GM23338 (cell line): ENCODE measurements around the gene SARDH. TPM values are rescaled to one million over a fixed set of nuclear protein-coding genes. Genes with fewer than 3 reads are reported as not detected.

Source experiments
- ATAC-seq: fragments of 200-7000 bp; cut with Tn5 transposase; 3 replicates; pipeline ENCODE4 v1.9.1; 2020
- DNase-seq: peaks from one replicate; pipeline ENCODE4 v3.0.0-alpha.2; 2015; ENCODE audit warnings: low spot score
- H2AFZ ChIP-seq: fragments of 200-600 bp; sonication (generic); 2 replicates; pipeline ENCODE4 v1.8.0; 2016; ENCODE audit warnings: antibody characterized with exemption, mild to moderate bottlenecking, moderate library complexity
- H3F3A ChIP-seq: fragments of 200-600 bp; sonication (generic); replicated peaks from 2 replicates; pipeline ENCODE4 v1.8.0; 2017; ENCODE audit warnings: antibody characterized with exemption, mixed run types, low read depth
- H3K27ac ChIP-seq: fragments of 200-600 bp; sonication (generic); 2 replicates; pipeline ENCODE4 v1.6.1; 2016; ENCODE audit warnings: low read depth
- H3K27me3 ChIP-seq: fragments of 200-600 bp; sonication (generic); 2 replicates; pipeline ENCODE4 v1.8.0; 2016; ENCODE audit warnings: mild to moderate bottlenecking, mixed run types, moderate library complexity; ENCODE audit not compliant: insufficient read depth
- H3K36me3 ChIP-seq: fragments of 200-600 bp; sonication (generic); 2 replicates; pipeline ENCODE4 v1.8.0; 2016; ENCODE audit warnings: mild to moderate bottlenecking; ENCODE audit not compliant: insufficient read depth
- H3K4me1 ChIP-seq: fragments of 200-600 bp; sonication (generic); 2 replicates; pipeline ENCODE4 v1.8.0; 2016; ENCODE audit warnings: mild to moderate bottlenecking, moderate library complexity; ENCODE audit not compliant: insufficient read depth
- H3K4me2 ChIP-seq: fragments of 200-600 bp; sonication (generic); 2 replicates; pipeline ENCODE4 v1.7.1; 2017; ENCODE audit warnings: mixed run types
- H3K4me3 ChIP-seq: fragments of 200-600 bp; sonication (generic); 2 replicates; pipeline ENCODE4 v1.6.1; 2016; ENCODE audit warnings: mixed run types
- H3K79me2 ChIP-seq: fragments of 200-600 bp; sonication (generic); replicated peaks from 2 replicates; pipeline ENCODE4 v1.8.0; 2017; ENCODE audit warnings: mild to moderate bottlenecking; ENCODE audit not compliant: insufficient read depth
- H3K9me2 ChIP-seq: fragments of 200-600 bp; sonication (generic); 2 replicates; pipeline ENCODE4 v1.8.0; 2017; ENCODE audit not compliant: insufficient read depth
- H4K20me1 ChIP-seq: fragments of 200-600 bp; sonication (generic); replicated peaks from 2 replicates; pipeline ENCODE4 v1.8.0; 2017; ENCODE audit warnings: mild to moderate bottlenecking; ENCODE audit not compliant: insufficient read depth
- H3K27ac Mint-ChIP-seq: 2 replicates; pipeline ENCODE4 v1.8.0; 2020; ENCODE audit warnings: inconsistent platforms, mild to moderate bottlenecking, moderate library complexity, mixed read lengths
- H3K27me3 Mint-ChIP-seq: 3 replicates; pipeline ENCODE4 v1.8.0; 2022; ENCODE audit warnings: low read depth, mild to moderate bottlenecking, moderate library complexity, mixed read lengths, inconsistent platforms; ENCODE audit not compliant: insufficient read depth, poor library complexity
- H3K36me3 Mint-ChIP-seq: 3 replicates; pipeline ENCODE4 v1.8.0; 2021; ENCODE audit warnings: low read depth, mild to moderate bottlenecking, inconsistent platforms, moderate library complexity, mixed read lengths
- H3K4me1 Mint-ChIP-seq: 3 replicates; pipeline ENCODE4 v1.8.0; 2020; ENCODE audit warnings: mild to moderate bottlenecking, inconsistent platforms, mixed read lengths
- H3K4me3 Mint-ChIP-seq: 3 replicates; pipeline ENCODE4 v1.8.0; 2021; ENCODE audit warnings: moderate library complexity, mild to moderate bottlenecking, inconsistent platforms, mixed read lengths
- H3K9me3 Mint-ChIP-seq: 3 replicates; pipeline ENCODE4 v1.8.0; 2020; ENCODE audit warnings: moderate library complexity, mild to moderate bottlenecking, inconsistent platforms, mixed read lengths
- CREB1 ChIP-seq: fragments of 250-450 bp; sonication (Bioruptor Pico); IDR thresholded peaks from 2 replicates; pipeline ENCODE4 v1.5.0; 2020; ENCODE audit warnings: low read depth, mild to moderate bottlenecking, moderate library complexity
- EZH2 ChIP-seq: fragments of 200-600 bp; sonication (generic); IDR thresholded peaks from one replicate; pipeline ENCODE4 v1.8.0; 2017; ENCODE audit warnings: antibody characterized with exemption, mild to moderate bottlenecking, low read depth; ENCODE audit not compliant: unreplicated experiment
- EZH2phosphoT487 ChIP-seq: fragments of 200-600 bp; sonication (generic); IDR thresholded peaks from one replicate; pipeline ENCODE4 v1.8.1; 2018; ENCODE audit warnings: antibody characterized with exemption; ENCODE audit not compliant: unreplicated experiment
- JUNB ChIP-seq: IDR thresholded peaks from one replicate; pipeline ENCODE4 v1.6.1; 2016; ENCODE audit warnings: antibody characterized with exemption; ENCODE audit not compliant: unreplicated experiment
- POLR2AphosphoS5 ChIP-seq: IDR thresholded peaks from 2 replicates; pipeline ENCODE4 v1.6.1; 2016; ENCODE audit warnings: antibody characterized with exemption, low read depth
- STAT1 ChIP-seq: IDR thresholded peaks from one replicate; pipeline ENCODE4 v1.6.1; 2016; ENCODE audit warnings: antibody characterized with exemption; ENCODE audit not compliant: unreplicated experiment
- ZNF114 ChIP-seq: fragments of 250-450 bp; sonication (Bioruptor Pico); IDR thresholded peaks from 2 replicates; pipeline ENCODE4 v1.5.0; 2020; ENCODE audit warnings: mild to moderate bottlenecking, moderate library complexity
- polyA plus RNA-seq: library from polyadenylated mRNA; unstranded; fragments of >200 nt; fragmentation: Nextera tagmentation; extraction: Ambion mirVana; gene quantifications from 2 replicates; pipeline ENCODE4 v1.2.1, GENCODE V29; 2016
- total RNA-seq: library from RNA; depleted of rRNA; stranded (reverse); fragments of >200 nt; shearing (Covaris generic); gene quantifications from 2 replicates; pipeline ENCODE4 v1.2.3, GENCODE V29; 2014
- TF ChIP-seq, protein P1 (sequence below): fragments of 250-450 bp; sonication (Bioruptor Pico); IDR thresholded peaks from 2 replicates; pipeline ENCODE4 v1.5.0; 2020; ENCODE audit warnings: mild to moderate bottlenecking, moderate library complexity
- TF ChIP-seq, protein P2 (sequence below): IDR thresholded peaks from 2 replicates; pipeline ENCODE4 v1.6.1; 2016; ENCODE audit warnings: antibody characterized with exemption

Gene SARDH
- total and polyA plus RNA-seq, 2 experiments from 2014 or later: 2.8 to 10.4 TPM

DNA sequence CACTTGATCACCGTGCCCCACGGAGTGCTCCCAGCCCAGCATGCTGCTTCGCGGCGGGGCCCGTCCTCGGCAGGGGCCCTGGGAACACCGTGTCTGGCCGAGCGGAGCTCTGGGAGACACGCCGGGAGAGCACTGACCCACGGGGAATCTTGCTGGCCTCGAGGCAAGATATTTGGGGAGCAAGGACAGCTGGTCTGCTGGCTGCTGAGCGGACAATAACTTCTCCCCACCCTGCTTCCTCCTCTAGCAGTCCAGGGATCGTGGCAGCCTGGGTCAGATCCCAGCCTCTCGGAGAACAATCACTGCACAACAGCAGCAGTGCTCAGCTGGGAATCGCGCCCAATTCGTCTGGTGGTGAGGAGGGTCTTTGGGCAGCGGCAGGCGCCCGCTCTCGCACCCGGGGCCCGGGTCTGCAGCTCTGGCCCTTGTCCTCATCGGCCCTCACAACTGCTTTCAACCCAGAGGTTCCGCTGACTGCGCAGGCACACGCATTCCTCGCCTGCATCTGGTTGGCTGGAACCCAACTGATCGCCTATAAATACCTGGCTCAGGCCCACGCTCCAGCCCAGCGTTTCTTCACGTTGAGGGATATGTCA is 58.6 kb downstream of the SARDH start (continued):
- TF ChIP-seq, protein P1, sequence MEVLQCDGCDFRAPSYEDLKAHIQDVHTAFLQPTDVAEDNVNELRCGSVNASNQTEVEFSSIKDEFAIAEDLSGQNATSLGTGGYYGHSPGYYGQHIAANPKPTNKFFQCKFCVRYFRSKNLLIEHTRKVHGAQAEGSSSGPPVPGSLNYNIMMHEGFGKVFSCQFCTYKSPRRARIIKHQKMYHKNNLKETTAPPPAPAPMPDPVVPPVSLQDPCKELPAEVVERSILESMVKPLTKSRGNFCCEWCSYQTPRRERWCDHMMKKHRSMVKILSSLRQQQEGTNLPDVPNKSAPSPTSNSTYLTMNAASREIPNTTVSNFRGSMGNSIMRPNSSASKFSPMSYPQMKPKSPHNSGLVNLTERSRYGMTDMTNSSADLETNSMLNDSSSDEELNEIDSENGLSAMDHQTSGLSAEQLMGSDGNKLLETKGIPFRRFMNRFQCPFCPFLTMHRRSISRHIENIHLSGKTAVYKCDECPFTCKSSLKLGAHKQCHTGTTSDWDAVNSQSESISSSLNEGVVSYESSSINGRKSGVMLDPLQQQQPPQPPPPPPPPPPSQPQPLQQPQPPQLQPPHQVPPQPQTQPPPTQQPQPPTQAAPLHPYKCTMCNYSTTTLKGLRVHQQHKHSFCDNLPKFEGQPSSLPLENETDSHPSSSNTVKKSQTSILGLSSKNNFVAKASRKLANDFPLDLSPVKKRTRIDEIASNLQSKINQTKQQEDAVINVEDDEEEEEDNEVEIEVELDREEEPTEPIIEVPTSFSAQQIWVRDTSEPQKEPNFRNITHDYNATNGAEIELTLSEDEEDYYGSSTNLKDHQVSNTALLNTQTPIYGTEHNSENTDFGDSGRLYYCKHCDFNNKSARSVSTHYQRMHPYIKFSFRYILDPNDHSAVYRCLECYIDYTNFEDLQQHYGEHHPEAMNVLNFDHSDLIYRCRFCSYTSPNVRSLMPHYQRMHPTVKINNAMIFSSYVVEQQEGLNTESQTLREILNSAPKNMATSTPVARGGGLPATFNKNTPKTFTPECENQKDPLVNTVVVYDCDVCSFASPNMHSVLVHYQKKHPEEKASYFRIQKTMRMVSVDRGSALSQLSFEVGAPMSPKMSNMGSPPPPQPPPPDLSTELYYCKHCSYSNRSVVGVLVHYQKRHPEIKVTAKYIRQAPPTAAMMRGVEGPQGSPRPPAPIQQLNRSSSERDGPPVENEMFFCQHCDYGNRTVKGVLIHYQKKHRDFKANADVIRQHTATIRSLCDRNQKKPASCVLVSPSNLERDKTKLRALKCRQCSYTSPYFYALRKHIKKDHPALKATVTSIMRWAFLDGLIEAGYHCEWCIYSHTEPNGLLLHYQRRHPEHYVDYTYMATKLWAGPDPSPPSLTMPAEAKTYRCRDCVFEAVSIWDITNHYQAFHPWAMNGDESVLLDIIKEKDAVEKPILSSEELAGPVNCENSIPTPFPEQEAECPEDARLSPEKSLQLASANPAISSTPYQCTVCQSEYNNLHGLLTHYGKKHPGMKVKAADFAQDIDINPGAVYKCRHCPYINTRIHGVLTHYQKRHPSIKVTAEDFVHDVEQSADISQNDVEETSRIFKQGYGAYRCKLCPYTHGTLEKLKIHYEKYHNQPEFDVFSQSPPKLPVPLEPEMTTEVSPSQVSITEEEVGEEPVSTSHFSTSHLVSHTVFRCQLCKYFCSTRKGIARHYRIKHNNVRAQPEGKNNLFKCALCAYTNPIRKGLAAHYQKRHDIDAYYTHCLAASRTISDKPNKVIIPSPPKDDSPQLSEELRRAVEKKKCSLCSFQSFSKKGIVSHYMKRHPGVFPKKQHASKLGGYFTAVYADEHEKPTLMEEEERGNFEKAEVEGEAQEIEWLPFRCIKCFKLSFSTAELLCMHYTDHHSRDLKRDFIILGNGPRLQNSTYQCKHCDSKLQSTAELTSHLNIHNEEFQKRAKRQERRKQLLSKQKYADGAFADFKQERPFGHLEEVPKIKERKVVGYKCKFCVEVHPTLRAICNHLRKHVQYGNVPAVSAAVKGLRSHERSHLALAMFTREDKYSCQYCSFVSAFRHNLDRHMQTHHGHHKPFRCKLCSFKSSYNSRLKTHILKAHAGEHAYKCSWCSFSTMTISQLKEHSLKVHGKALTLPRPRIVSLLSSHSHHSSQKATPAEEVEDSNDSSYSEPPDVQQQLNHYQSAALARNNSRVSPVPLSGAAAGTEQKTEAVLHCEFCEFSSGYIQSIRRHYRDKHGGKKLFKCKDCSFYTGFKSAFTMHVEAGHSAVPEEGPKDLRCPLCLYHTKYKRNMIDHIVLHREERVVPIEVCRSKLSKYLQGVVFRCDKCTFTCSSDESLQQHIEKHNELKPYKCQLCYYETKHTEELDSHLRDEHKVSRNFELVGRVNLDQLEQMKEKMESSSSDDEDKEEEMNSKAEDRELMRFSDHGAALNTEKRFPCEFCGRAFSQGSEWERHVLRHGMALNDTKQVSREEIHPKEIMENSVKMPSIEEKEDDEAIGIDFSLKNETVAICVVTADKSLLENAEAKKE: no peak
- TF ChIP-seq EZH2phosphoT487 (no peak), POLR2AphosphoS5 (no peak), ZNF114 (no peak), CREB1 (no peak), JUNB (no peak)

DNA sequence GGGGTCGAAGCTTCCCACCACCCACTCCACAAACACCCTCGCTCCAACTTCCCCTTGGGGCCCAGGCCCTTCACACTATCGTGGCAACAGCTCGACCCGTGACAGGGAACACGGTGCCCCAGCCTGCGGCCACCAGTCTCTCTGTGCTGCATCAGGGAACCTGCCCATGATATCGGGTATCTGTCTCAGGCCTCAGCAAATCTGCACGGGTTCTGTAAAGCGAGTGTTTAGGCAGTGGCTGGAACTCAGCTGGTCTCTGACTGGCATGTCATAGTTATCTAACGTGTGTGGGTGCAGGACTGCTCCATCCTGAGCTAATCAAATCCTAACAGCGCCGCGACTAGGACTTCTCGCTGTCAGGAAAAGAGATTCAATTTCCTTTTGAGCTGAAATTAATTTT is 59.1 kb downstream of the SARDH start:
- no peak overlapping the region for H3K27ac Mint-ChIP-seq
- ATAC-seq (no peak), DNase-seq (no peak)
- H3K27me3 ChIP-seq: no peaks in the 10 kb centered on the region
- no peak overlapping the region for H3K27ac ChIP-seq
- peaks cover 8% of the 10 kb centered on the region for H3K27me3 Mint-ChIP-seq
- H3K4me2 ChIP-seq: no peak overlapping the region
- peaks cover 9% of the 10 kb centered on the region for H3K4me1 Mint-ChIP-seq
- H3K79me2 ChIP-seq: no peaks in the 10 kb centered on the region
- H3K9me2 ChIP-seq: no peaks in the 10 kb centered on the region; the same call in 1 of the 2 replicates
- no peak overlapping the region for H3K4me3 Mint-ChIP-seq
- no peaks in the 10 kb centered on the region for H3K36me3 ChIP-seq
- no peaks in the 10 kb centered on the region for H3K9me3 Mint-ChIP-seq
- H3K4me3 ChIP-seq: no peak overlapping the region
- no peaks in the 10 kb centered on the region for H3K36me3 Mint-ChIP-seq
- no peaks in the 10 kb centered on the region for H4K20me1 ChIP-seq
- no peaks in the 10 kb centered on the region for H3K4me1 ChIP-seq
- H2AFZ ChIP-seq: no peak overlapping the region
- H3F3A ChIP-seq: no peaks in the 10 kb centered on the region
- TF ChIP-seq JUNB (no peak), POLR2AphosphoS5 (no peak), ZNF114 (no peak), STAT1 (no peak), EZH2phosphoT487 (no peak), EZH2 (no peak)
- TF ChIP-seq, protein P1: no peak
- TF ChIP-seq, protein P2, sequence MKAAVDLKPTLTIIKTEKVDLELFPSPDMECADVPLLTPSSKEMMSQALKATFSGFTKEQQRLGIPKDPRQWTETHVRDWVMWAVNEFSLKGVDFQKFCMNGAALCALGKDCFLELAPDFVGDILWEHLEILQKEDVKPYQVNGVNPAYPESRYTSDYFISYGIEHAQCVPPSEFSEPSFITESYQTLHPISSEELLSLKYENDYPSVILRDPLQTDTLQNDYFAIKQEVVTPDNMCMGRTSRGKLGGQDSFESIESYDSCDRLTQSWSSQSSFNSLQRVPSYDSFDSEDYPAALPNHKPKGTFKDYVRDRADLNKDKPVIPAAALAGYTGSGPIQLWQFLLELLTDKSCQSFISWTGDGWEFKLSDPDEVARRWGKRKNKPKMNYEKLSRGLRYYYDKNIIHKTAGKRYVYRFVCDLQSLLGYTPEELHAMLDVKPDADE: no peak
